HepG2 (cell line): Measurements from ENCODE around the gene PRKN. TPM values are rescaled to one million over a fixed set of nuclear protein-coding genes. Genes with fewer than 3 reads are reported as not detected.
A peak's percentile ranks its signal among the peaks of the same experiment; 100 is the strongest.

Source experiments
- ATAC-seq: fragments of 200-7000 bp; cut with Tn5 transposase; 3 replicates; pipeline ENCODE4 v1.9.1; 2020; ENCODE audit warnings: mild to moderate bottlenecking, moderate library complexity
- BruUV-seq: library from RNA; stranded (reverse); fragments of 400-500 nt; replicated peaks from 2 replicates; lab custom pipeline; 2021; lab: Mats Ljungman, UMichigan
- CTCF ChIA-PET: fragments of 300-600 bp; formaldehyde crosslinking; extraction: SDS; loops from one replicate; lab custom pipeline; 2021; ENCODE audit warnings: low total read pairs, inconsistent platforms, low intra/inter-chr PET ratio; lab: Yijun Ruan, JAX
- POLR2A ChIA-PET: fragments of 350-600 bp; sonication (Branson Sonifier 250); formaldehyde crosslinking; loops from one replicate; lab custom pipeline; 2020; ENCODE audit warnings: antibody characterized with exemption, inconsistent platforms; lab: Yijun Ruan, JAX
- DNase-seq: peaks from one replicate; pipeline ENCODE4 v3.0.0-alpha.2; 2015; ENCODE audit warnings: low spot score
- FAIRE-seq: peaks from 3 replicates; lab custom pipeline; 2011; peaks lifted over from hg19 to GRCh38; lab: Jason Lieb, UNC
- H2AFZ ChIP-seq: one replicate; pipeline ENCODE4 v1.6.1; 2011; ENCODE audit warnings: low read length, inconsistent platforms
- H3K27ac ChIP-seq: fragments of 300-600 bp; 3 replicates; pipeline ENCODE4 v1.8.0; 2011; ENCODE audit warnings: mixed run types, mild to moderate bottlenecking, mixed read lengths, low read length, inconsistent platforms; ENCODE audit not compliant: insufficient read depth; ENCODE audit errors: extremely low read length
- H3K27me3 ChIP-seq, 2 experiments: fragments of 200-600 bp in 1 of 2; 2 replicates in 1 of 2; 3 replicates in 1 of 2; pipeline versions ENCODE4 v1.6.0 to v1.8.0; 2011; ENCODE audit warnings: low read length in 2 of 2, mild to moderate bottlenecking in 2 of 2, moderate library complexity in 2 of 2, inconsistent platforms in 1 of 2; ENCODE audit not compliant: insufficient read depth in 2 of 2, control insufficient read depth in 1 of 2
- H3K36me3 ChIP-seq, 2 experiments: fragments of 200-600 bp in 1 of 2; replicated peaks in 1 of 2; 2 replicates in 1 of 2; 3 replicates in 1 of 2; pipeline versions ENCODE4 v1.5.1 to v1.8.0; 2011; ENCODE audit warnings: low read length in 2 of 2, inconsistent platforms in 1 of 2; ENCODE audit not compliant: insufficient read depth in 2 of 2, control insufficient read depth in 1 of 2
- H3K4me1 ChIP-seq: 2 replicates; pipeline ENCODE4 v1.5.1; 2012; ENCODE audit warnings: low read length, inconsistent platforms; ENCODE audit not compliant: insufficient read depth
- H3K4me2 ChIP-seq: 2 replicates; pipeline ENCODE4 v1.6.0; 2011; ENCODE audit warnings: low read depth, low read length, inconsistent platforms
- H3K4me3 ChIP-seq, 3 experiments: fragments of 200-600 bp in 1 of 3; sonication (generic), shearing (Covaris generic) in 1 of 3; replicated peaks in 1 of 3; 2 replicates each; pipeline ENCODE4 v1.5.1; 2011 to 2016; ENCODE audit warnings: low read length in 3 of 3, inconsistent platforms in 2 of 3, low read depth in 2 of 3, mild to moderate bottlenecking in 2 of 3, control low read depth in 1 of 3, mixed read lengths in 1 of 3; ENCODE audit not compliant: insufficient read depth in 1 of 3
- H3K79me2 ChIP-seq: one replicate; pipeline ENCODE4 v1.6.1; 2011; ENCODE audit warnings: low read length, inconsistent platforms; ENCODE audit not compliant: insufficient read depth
- H3K9ac ChIP-seq: 2 replicates; pipeline ENCODE4 v1.6.0; 2011; ENCODE audit warnings: mild to moderate bottlenecking, low read depth, low read length, inconsistent platforms; ENCODE audit not compliant: insufficient read depth
- H3K9me3 ChIP-seq: 2 replicates; pipeline ENCODE4 v1.5.1; 2012; ENCODE audit warnings: mild to moderate bottlenecking, low read length
- H4K20me1 ChIP-seq: 2 replicates; pipeline ENCODE4 v1.6.0; 2011; ENCODE audit warnings: inconsistent platforms, mild to moderate bottlenecking, low read length, moderate library complexity; ENCODE audit not compliant: insufficient read depth
- ZNF552 ChIP-seq: sonication (generic); formaldehyde crosslinking; IDR thresholded peaks from 2 replicates; pipeline ENCODE4 v1.9.0; 2022; ENCODE audit warnings: missing genetic modification reagents, mild to moderate bottlenecking, borderline replicate concordance
- ZNF574 ChIP-seq: sonication (generic); formaldehyde crosslinking; IDR thresholded peaks from 2 replicates; pipeline ENCODE4 v1.4.0; 2020; ENCODE audit warnings: missing genetic modification reagents
- WGBS: methylation state at CpG from one replicate; pipeline ENCODE4 v1.1.6; 2017; ENCODE audit warnings: low lambda C conversion rate; 5-methylcytosine and 5-hydroxymethylcytosine counted together
- in situ Hi-C: cut with HindIII; loops from 2 replicates; pipeline ENCODE4 v1.10.0; 2017; ENCODE audit warnings: low pct_unique_long_range_greater_than_20kb; ENCODE audit not compliant: extremely low pct_ligation_motif_present
- intact Hi-C: fragments of 100-400 bp; cut with micrococcal nuclease; formaldehyde crosslinking; loops from one replicate; pipeline ENCODE4 v1.10.0; 2022; ENCODE audit not compliant: unreplicated experiment
- polyA plus RNA-seq, 8 experiments: library from polyadenylated mRNA; depleted of rRNA in 3 of 8; stranded (reverse) in 7 of 8; unstranded in 1 of 8; fragments of >200 nt; fragmentation: Illumina TruSeq in 4 of 8; extraction: Trizol in 4 of 8; gene quantifications; 2 replicates each; pipeline versions ENCODE4 v1.2.1 to v1.2.3, GENCODE V29; 2011 to 2016; ENCODE audit warnings: low read depth in 4 of 8, missing spikeins in 1 of 8, mixed read lengths in 1 of 8; ENCODE audit not compliant: insufficient read depth in 1 of 8
- total RNA-seq, 5 experiments: library from RNA; depleted of rRNA; stranded (reverse); fragments of >200 nt; fragmentation: Illumina TruSeq; extraction: Trizol; gene quantifications; 2 replicates each; pipeline ENCODE4 v1.2.3, GENCODE V29; 2016; ENCODE audit warnings: low read depth in 1 of 5

Gene PRKN
- total and polyA plus RNA-seq, 2 of the 13 experiments (the other 11 are each of a cell fraction or from before 2014, with no cell fraction given), result 0.31 to 0.44 TPM

GRCh38 chr6:161607696-161608297 is 1119.8 kb downstream of the PRKN start:
- no TSS peak for BruUV-seq
- in situ Hi-C loops, result no loop called here
- WGBS, result 14% methylated on average over 6 of the region's 6 CpGs

More at GRCh38 chr6:161607696-161608297, 1119.8 kb downstream of the PRKN start:
- H3K27ac ChIP-seq, result no peak overlapping the region
- H3K9me3 ChIP-seq, result no peaks in the 10 kb centered on the region
- no peaks in the 10 kb centered on the region for H3K36me3 ChIP-seq
- H3K4me1 ChIP-seq, result no peaks in the 10 kb centered on the region
- no peaks in the 10 kb centered on the region for H3K27me3 ChIP-seq
- no peak for ATAC-seq
- ChIA-PET POLR2A (no interaction called here), CTCF (no interaction called here)
- intact Hi-C loops, result no loop called here
- no peak for FAIRE-seq
- H3K9ac ChIP-seq, result no peak overlapping the region
- TF ChIP-seq ZNF574 (peak; percentile 82), ZNF552 (no peak)
- H3K4me2 ChIP-seq, result no peak overlapping the region
- no peak overlapping the region for H2AFZ ChIP-seq
- no peak overlapping the region for H3K4me3 ChIP-seq
- H3K79me2 ChIP-seq, result no peaks in the 10 kb centered on the region
- no peaks in the 10 kb centered on the region for H4K20me1 ChIP-seq
- no peak for DNase-seq
